ENCODE results near the gene KCNJ6. TPM values are rescaled to one million over a fixed set of nuclear protein-coding genes. Genes with fewer than 3 reads are reported as not detected.
"Not testable (repeated sequence)": the region's sequence is repeated elsewhere in the genome, so short reads cannot be mapped to it uniquely, and the experiment has no call there.

KCNJ6 gene
- total RNA-seq, 1 experiment from 2014 or later: not detected

DNA sequence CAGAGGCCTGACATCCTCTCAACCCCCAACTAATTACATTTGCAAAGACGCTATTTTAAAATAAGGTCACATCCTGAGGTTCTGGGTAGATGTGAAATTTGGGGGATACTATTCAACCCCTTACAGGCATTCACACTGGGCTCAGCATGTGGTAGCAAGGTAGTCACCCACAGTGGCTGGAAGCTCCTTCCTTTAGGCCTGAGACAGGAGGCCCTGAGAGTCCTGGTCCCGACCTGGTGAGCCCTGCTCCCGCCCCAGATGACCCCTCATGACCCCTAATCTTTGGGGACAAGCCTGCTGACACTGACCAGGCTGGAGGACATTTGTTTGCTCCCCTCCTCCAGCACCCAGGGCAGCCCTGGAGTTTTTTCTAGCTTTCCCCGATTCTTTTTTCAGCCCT, 323.8 kb downstream of the KCNJ6 start:
- no peak overlapping the region for H3K4me3 ChIP-seq (ENCODE audit: low read depth in 2 of 2, low read length in 2 of 2)
- H3K4me1 ChIP-seq (ENCODE audit: control insufficient read depth, insufficient read depth, low read length): no peaks in the 10 kb centered on the region
- DNase-seq (ENCODE audit: low read depth, low spot score): no peak
- in situ Hi-C loops (cut with HindIII; ENCODE audit: low pct_unique_long_range_greater_than_20kb, low sequenced_read_pairs): no loop called here
- TF ChIP-seq SIN3A (IDR thresholded peaks at IDR 0.05; ENCODE audit: borderline replicate concordance, insufficient read depth, low read depth, low read length): no peak
- TF ChIP-seq, protein P1, sequence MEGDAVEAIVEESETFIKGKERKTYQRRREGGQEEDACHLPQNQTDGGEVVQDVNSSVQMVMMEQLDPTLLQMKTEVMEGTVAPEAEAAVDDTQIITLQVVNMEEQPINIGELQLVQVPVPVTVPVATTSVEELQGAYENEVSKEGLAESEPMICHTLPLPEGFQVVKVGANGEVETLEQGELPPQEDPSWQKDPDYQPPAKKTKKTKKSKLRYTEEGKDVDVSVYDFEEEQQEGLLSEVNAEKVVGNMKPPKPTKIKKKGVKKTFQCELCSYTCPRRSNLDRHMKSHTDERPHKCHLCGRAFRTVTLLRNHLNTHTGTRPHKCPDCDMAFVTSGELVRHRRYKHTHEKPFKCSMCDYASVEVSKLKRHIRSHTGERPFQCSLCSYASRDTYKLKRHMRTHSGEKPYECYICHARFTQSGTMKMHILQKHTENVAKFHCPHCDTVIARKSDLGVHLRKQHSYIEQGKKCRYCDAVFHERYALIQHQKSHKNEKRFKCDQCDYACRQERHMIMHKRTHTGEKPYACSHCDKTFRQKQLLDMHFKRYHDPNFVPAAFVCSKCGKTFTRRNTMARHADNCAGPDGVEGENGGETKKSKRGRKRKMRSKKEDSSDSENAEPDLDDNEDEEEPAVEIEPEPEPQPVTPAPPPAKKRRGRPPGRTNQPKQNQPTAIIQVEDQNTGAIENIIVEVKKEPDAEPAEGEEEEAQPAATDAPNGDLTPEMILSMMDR (IDR thresholded peaks at IDR 0.05): no peak
- no peak for TF ChIP-seq TCF7L2 (IDR thresholded peaks at IDR 0.05; ENCODE audit: low read depth, low read length)
- TF ChIP-seq POLR2AphosphoS5 (IDR thresholded peaks at IDR 0.05; ENCODE audit: low read depth, low read length): no peak
- TF ChIP-seq, protein P2, sequence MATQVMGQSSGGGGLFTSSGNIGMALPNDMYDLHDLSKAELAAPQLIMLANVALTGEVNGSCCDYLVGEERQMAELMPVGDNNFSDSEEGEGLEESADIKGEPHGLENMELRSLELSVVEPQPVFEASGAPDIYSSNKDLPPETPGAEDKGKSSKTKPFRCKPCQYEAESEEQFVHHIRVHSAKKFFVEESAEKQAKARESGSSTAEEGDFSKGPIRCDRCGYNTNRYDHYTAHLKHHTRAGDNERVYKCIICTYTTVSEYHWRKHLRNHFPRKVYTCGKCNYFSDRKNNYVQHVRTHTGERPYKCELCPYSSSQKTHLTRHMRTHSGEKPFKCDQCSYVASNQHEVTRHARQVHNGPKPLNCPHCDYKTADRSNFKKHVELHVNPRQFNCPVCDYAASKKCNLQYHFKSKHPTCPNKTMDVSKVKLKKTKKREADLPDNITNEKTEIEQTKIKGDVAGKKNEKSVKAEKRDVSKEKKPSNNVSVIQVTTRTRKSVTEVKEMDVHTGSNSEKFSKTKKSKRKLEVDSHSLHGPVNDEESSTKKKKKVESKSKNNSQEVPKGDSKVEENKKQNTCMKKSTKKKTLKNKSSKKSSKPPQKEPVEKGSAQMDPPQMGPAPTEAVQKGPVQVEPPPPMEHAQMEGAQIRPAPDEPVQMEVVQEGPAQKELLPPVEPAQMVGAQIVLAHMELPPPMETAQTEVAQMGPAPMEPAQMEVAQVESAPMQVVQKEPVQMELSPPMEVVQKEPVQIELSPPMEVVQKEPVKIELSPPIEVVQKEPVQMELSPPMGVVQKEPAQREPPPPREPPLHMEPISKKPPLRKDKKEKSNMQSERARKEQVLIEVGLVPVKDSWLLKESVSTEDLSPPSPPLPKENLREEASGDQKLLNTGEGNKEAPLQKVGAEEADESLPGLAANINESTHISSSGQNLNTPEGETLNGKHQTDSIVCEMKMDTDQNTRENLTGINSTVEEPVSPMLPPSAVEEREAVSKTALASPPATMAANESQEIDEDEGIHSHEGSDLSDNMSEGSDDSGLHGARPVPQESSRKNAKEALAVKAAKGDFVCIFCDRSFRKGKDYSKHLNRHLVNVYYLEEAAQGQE (IDR thresholded peaks at IDR 0.05; ENCODE audit: insufficient read depth in 1 of 2, low read depth in 2 of 2, low read length in 1 of 2): no peak
- ATAC-seq: no peak
- ChIA-PET POLR2A (no interaction called here), CTCF (no interaction called here)
- BruUV-seq (replicated peaks): no TSS peak
- intact Hi-C loops (cut with micrococcal nuclease; ENCODE audit: unreplicated experiment): no loop called here
- no peaks in the 10 kb centered on the region for H3K9me3 ChIP-seq (ENCODE audit: control insufficient read depth, insufficient read depth, low read depth, low read length)
- H3K27ac ChIP-seq (ENCODE audit: low read length): no peak overlapping the region
- no peaks in the 10 kb centered on the region for H3K36me3 ChIP-seq (ENCODE audit: control insufficient read depth, insufficient read depth, low read length)
- no peaks in the 10 kb centered on the region for H3K27me3 ChIP-seq (ENCODE audit: control insufficient read depth, insufficient read depth, low read length)

DNA sequence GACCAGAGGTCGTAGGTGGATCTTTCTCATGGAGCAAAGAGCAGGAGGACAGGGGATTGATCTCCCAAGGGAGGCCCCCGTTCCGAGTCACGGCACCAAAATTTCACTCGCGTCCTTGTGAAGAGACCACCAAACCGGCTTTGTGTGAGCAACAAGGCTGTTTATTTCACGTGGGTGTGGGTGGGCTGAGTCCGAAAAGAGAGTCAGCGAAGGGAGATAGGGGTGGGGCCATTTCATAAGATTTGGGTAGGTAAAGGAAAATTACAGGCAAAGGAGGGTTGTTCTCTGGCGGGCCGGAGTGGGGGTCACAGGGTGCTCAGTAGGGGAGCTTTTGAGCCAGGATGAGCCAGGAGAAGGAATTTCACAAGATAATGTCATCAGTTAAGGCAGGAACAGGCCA, 324.3 kb downstream of the KCNJ6 start:
- H3K4me3 ChIP-seq (ENCODE audit: low read depth in 2 of 2, low read length in 2 of 2); ATAC-seq; intact Hi-C loops (cut with micrococcal nuclease; ENCODE audit: unreplicated experiment); H3K4me1 ChIP-seq (ENCODE audit: control insufficient read depth, insufficient read depth, low read length); CTCF ChIA-PET; in situ Hi-C loops (cut with HindIII; ENCODE audit: low pct_unique_long_range_greater_than_20kb, low sequenced_read_pairs); H3K36me3 ChIP-seq (ENCODE audit: control insufficient read depth, insufficient read depth, low read length); BruUV-seq (replicated peaks); H3K27me3 ChIP-seq (ENCODE audit: control insufficient read depth, insufficient read depth, low read length); DNase-seq (ENCODE audit: low read depth, low spot score); H3K9me3 ChIP-seq (ENCODE audit: control insufficient read depth, insufficient read depth, low read depth, low read length); H3K27ac ChIP-seq (ENCODE audit: low read length); POLR2A ChIA-PET: not testable (repeated sequence)

DNA sequence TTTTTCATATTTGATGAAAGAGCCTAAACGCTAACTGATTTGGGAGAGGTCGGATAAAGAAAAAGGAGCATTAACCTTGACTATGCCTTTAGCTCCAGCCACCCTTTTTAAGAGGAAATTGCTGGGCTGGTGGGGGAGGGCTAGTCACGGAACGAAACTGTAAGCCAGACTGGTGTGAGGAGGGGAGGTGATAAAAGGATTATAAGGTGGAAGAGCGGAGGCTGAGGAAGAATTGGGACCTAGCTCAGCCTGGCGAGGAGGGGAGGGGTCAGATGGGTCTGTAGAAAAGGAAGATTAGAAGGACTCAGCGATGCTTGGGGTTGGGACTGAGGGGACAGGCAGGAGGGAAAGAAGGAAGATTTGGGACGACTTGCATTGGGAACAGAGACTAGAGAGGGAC, 325.4 kb downstream of the KCNJ6 start:
- H3K36me3 ChIP-seq (ENCODE audit: control insufficient read depth, insufficient read depth, low read length); CTCF ChIA-PET; BruUV-seq (replicated peaks); DNase-seq (ENCODE audit: low read depth, low spot score); H3K27ac ChIP-seq (ENCODE audit: low read length); H3K4me1 ChIP-seq (ENCODE audit: control insufficient read depth, insufficient read depth, low read length); intact Hi-C loops (cut with micrococcal nuclease; ENCODE audit: unreplicated experiment); H3K27me3 ChIP-seq (ENCODE audit: control insufficient read depth, insufficient read depth, low read length); in situ Hi-C loops (cut with HindIII; ENCODE audit: low pct_unique_long_range_greater_than_20kb, low sequenced_read_pairs); POLR2A ChIA-PET; H3K9me3 ChIP-seq (ENCODE audit: control insufficient read depth, insufficient read depth, low read depth, low read length); ATAC-seq; H3K4me3 ChIP-seq (ENCODE audit: low read depth in 2 of 2, low read length in 2 of 2): not testable (repeated sequence)

DNA sequence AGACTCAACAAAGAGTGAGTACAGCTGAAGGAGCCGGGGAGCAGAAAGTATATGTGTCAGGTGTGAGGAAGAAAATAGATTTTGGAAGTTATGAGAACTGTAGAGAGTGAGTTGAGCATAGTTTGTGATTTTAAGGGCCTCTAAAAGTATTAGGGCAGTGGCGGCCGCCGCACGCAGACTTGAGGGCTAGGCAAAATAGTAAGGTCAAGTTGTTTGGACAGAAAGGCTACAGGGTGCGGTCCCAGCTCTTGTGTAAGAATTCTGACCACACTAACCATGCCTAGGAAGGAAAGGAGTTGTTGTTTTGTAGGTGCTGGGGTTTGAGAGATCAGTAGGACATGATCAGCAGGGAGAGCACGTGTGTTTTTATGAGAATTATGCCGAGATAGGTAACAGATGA, 327.6 kb downstream of the KCNJ6 start:
- H3K27me3 ChIP-seq (ENCODE audit: control insufficient read depth, insufficient read depth, low read length); H3K36me3 ChIP-seq (ENCODE audit: control insufficient read depth, insufficient read depth, low read length); CTCF ChIA-PET; H3K4me1 ChIP-seq (ENCODE audit: control insufficient read depth, insufficient read depth, low read length); H3K27ac ChIP-seq (ENCODE audit: low read length); ATAC-seq; POLR2A ChIA-PET; DNase-seq (ENCODE audit: low read depth, low spot score); H3K4me3 ChIP-seq (ENCODE audit: low read depth in 2 of 2, low read length in 2 of 2); H3K9me3 ChIP-seq (ENCODE audit: control insufficient read depth, insufficient read depth, low read depth, low read length); BruUV-seq (replicated peaks); intact Hi-C loops (cut with micrococcal nuclease; ENCODE audit: unreplicated experiment); in situ Hi-C loops (cut with HindIII; ENCODE audit: low pct_unique_long_range_greater_than_20kb, low sequenced_read_pairs): not testable (repeated sequence)
